T follicular helper cell (primary cell): Measurements from ENCODE around the gene RIOK2.
"Not testable (repeated sequence)": the region's sequence is repeated elsewhere in the genome, so short reads cannot be mapped to it uniquely, and the experiment has no call there.

ENCODE experiments used
- DNase-seq: peaks from one replicate; pipeline ENCODE4 v3.0.0-alpha.2; 2020; ENCODE audit warnings: low read depth

The RIOK2 gene

GRCh38 chr5:97167435-97167834 lies 15.6 kb downstream of the RIOK2 start:
- no peak for DNase-seq

DNA sequence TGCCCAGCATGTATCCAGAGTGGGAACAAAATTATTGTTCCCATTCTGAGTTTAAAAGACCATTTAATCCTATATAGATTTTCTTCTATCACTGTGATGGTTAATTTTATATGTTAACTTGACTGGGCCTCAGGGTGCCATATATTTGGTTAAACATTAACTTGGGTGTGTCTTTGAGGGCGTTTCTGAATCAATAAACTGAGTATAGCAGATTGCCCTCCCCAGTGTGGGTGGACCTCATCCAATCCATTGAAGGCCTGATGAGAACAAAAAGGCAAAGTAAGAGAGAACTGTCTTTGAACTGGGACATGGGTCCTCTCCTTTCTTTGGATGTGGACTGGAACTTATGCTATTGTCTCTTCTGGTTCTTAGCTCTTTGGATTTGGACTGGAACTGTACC lies 17.3 kb downstream of the RIOK2 start:
- no peak for DNase-seq

- no peak for DNase-seq
Observed at GRCh38 chr5:97164846-97165245, 18.2 kb downstream of the RIOK2 start.

GRCh38 chr5:97163790-97164285 lies 19.2 kb downstream of the RIOK2 start:
- no peak for DNase-seq

DNA sequence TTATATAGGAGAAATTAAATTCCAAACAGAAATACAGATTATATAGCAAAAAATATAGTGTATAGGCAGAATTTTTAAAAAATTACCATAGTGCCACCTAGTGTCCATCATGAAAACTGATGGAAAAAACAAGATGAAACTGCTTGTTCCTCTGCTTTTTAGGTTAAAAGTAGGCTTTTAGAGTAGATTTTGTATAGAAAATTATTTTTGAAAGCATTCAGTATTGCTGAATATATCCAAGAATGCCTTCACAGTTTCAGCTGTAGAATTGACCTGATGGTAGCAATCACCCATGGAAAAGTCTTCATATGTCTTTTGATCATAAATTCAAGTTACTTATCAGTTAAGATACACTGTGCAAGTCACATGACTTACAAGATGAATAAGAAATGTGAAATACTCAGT lies 19.7 kb downstream of the RIOK2 start:
- DNase-seq = no peak

DNA sequence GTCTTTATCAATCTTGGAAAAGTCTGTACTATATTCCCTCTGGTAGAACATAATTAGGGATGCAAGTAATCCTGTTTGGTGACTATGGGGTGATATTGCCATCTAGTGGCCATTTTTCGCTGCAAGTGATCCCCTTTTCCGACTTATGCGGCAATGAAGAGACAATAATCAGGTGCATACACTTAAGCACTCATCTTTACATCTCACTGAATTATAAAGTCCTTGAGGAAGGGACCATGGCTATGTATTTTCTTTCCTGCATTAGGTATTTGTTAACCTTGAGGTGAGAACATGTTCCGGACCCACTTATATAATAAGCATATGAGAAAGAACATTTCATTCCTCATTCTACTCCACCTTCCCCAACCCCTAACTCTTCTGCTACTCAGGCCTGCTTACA lies 21.0 kb downstream of the RIOK2 start:
- peak; percentile 40 for DNase-seq

GRCh38 chr5:97157689-97158088 lies 25.4 kb downstream of the RIOK2 start:
- no peak for DNase-seq

GRCh38 chr5:97151370-97151769 lies 31.7 kb downstream of the RIOK2 start:
- DNase-seq = no peak

- no peak for DNase-seq
Observed at GRCh38 chr5:97150401-97150800, 32.6 kb downstream of the RIOK2 start.

DNA sequence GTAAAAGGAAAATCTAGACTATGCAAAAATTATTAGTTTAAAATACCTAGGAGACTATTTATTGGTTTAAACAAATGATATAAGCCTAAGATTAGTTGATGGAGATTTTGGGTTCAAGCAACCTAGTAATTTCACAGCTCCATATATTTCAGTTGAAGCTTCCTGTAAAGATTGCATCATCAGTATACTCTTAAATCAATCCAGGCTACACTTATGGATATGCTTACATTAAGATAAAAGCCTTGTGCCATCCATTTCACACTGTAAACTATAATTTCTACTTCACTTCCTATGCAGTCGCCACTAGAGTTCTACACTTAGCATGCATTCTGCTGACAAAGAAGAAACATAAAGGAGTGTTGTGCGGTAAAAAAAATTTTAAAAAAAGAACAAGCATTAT lies 33.3 kb downstream of the RIOK2 start:
- DNase-seq = no peak

DNA sequence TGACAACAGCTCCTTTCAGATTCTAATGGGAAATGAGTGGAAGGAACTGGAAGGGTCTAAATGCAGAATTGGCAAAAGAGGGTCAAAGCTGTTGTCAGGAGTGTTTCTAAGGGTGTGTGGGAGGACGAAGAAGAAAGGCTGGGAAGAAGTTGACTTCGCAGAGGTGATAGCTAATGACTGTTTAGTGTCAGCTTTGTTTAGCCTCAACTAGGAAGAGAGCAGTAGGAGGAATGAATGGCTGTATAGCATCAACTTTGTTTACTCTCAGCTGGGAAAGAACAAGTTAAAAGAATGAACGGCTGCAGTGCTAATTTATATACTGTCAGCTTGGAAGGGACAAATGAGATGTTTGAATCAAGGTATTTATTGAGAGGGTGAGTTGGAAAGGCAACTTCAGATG lies 34.8 kb downstream of the RIOK2 start:
- DNase-seq = no peak

GRCh38 chr5:97143704-97144103 lies 39.3 kb downstream of the RIOK2 start:
- DNase-seq = no peak

DNA sequence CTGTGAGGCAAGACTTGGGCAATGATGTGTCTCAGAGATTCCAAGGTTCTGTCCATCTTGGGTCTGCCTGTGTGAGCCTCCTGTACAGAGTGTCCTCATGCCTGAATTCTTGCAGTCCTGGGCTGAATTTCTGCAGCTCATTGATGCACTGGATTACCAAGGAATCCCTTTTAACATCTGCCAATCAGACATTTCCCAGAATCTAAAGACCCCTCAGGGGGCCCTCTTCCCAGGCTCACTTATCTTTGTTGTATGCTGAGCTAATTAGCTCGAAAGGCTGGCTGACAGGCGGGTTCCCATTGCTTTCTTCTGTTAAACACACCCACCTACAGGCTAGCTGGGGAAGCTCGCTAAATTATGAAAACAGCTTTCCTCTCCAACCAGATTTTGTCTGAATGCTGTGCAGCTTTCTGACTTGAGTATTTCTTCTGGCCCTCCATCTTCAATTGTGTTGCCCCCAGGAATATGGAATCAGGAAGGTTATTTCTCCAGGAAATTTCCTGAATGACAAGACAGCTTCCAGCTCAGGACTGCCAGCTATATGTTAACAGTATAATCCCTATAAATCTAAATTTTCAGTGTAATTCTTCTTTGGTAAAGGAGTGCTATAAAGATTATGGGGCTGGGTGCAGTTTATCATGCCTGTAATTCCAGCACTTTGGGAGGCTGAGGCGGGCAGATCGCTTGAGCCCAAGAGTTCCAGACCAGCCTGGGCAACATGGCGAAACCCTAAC lies 40.4 kb downstream of the RIOK2 start, which contains the start of gene LIX1:
LIX1 (minus strand) TSS at position 91 of the 734 bp plus-strand sequence; CDS start at position 56, 35 bp downstream.
- DNase-seq = no peak

DNA sequence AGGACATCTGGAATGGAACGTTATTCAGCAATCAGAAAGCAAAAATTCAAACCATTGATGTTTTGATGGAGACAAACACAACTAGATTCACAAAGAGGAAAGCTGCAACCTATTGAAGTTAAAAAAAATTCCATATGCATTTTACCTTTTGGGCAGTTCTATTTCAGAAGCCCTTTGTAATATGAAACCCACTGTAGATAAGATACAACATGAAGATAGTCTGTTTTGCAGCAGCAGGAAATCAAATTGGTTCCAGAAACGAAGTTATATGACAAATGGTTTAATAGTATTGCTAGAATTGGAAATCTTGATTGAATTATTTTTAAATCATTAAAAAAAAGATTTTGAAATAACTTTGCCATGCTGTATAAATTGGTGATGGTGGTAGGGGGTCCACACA lies 41.5 kb downstream of the RIOK2 start:
- no peak for DNase-seq

DNA sequence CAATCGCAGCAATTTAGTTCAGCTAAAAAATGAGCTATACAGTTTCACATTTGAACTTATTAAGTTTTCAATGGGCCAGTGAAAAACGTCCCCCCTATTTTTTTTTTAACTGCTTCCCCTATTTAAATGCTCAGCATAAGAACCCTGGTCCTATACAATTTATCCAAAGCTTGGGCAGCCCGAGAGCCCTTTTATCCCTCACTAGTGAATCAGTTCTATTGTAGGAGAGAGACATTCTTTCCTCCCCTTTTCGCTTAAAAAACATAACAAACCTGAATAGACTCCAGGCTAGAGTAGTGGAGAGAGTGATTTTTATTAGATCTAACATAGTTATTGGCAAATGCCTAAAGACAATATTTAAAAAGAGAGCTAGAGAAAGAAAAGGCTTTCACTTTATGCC lies 42.0 kb downstream of the RIOK2 start:
- no peak for DNase-seq

DNA sequence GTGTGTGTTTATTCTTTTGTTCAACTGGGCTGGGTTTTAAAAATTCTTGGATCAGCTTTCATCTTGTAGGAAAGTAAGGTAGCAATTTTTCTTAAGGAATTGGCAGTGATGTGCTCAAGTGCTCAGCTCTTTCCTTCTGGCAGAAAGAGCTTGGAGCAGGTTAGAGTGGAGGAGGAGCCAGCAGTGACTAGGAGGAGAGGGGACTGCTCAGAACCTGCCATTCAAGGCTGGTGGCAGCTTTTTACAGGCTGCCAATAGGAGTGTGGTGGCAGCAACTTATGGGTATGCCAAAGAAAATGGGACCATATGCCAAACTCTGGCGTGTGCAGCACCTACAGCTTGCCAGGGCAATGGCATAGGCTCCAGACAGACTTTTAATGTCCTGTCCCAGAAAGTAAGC lies 42.8 kb downstream of the RIOK2 start:
- not testable (repeated sequence) for DNase-seq

- no peak for DNase-seq
Observed at GRCh38 chr5:97136475-97136874, 46.6 kb downstream of the RIOK2 start.

GRCh38 chr5:97135868-97136267 lies 47.2 kb downstream of the RIOK2 start:
- no peak for DNase-seq

DNA sequence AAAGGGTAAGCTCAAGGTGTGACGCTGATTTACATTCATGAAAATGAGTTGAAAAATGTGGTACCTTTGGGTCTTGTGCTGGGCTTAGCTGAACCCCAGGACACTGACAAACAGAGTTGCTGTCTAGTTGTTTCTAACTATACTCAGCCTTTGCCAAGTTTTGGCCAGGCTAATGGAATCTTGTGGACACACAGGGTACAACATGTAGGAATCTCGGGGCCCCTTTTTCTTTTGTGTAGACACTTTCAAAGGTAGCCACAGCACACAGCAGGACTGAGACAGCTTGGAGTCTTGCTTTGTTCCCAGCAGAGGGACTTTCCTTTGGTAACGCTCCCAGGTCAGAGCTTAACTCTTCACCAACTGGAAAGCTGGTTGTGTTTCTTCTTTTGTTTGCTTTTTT lies 48.4 kb downstream of the RIOK2 start:
- DNase-seq = no peak

GRCh38 chr5:97133101-97133500 lies 49.9 kb downstream of the RIOK2 start:
- DNase-seq = no peak

GRCh38 chr5:97131921-97132320 lies 51.1 kb downstream of the RIOK2 start:
- no peak for DNase-seq

DNA sequence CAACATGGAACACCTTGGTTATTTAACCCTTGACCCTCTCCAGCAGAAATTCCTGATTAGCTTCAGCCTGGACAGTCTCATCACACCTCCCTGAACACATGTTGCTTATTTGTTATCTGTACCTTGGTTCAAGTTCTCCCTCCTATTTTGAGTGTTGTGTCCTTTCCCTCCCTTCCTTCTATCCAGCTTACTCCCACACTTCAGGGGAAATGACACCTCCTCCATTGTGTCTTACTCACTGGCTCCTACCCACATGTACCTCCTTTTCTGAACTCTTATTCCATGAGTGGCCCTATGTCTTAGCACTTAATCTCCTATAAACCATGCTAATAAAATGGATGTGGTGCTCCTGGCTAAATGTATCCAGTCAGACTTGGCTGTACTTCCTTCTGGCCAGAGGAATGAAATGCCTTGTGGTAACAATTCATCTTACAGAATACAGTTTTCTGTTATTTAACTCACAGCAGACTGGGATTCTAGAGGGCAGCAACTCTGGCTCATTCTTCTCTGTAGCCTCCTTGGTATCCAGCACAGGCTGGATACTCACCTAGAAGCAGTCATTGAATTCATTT lies 51.8 kb downstream of the RIOK2 start:
- no peak for DNase-seq

- DNase-seq = no peak
Observed at GRCh38 chr5:97127727-97128126, 55.3 kb downstream of the RIOK2 start.
